DND-41 (cell line): ENCODE data around the gene PLAC8.

ENCODE experiments used
- CTCF ChIP-seq: IDR thresholded peaks from 2 replicates; pipeline ENCODE4 v1.5.1; 2012; ENCODE audit warnings: borderline replicate concordance, low read length, moderate library complexity, mild to moderate bottlenecking; ENCODE audit not compliant: poor library complexity, severe bottlenecking; ENCODE audit errors: extremely low read depth
- EZH2 ChIP-seq: IDR thresholded peaks from 3 replicates; pipeline ENCODE4 v1.6.1; 2012; ENCODE audit warnings: borderline replicate concordance, low read depth, mild to moderate bottlenecking, moderate library complexity, low read length, inconsistent platforms; ENCODE audit not compliant: severe bottlenecking

GRCh38 chr4:83121246-83121645 is 6.7 kb upstream of the PLAC8 start:
- TF ChIP-seq CTCF, result no peak
- TF ChIP-seq EZH2, result no peak
